HEK293 (cell line): ENCODE measurements around the gene ZNF540.
A peak's percentile ranks its signal among the peaks of the same experiment; 100 is the strongest.

Source experiments
- BCL11A ChIP-seq: fragments of 450-650 bp; formaldehyde crosslinking; IDR thresholded peaks from 2 replicates; pipeline ENCODE4 v1.5.1; 2016; ENCODE audit warnings: low read depth, missing biosample characterization, missing genetic modification characterization
- PRDM6 ChIP-seq: fragments of 450-650 bp; formaldehyde crosslinking; IDR thresholded peaks from 2 replicates; pipeline ENCODE4 v1.5.1; 2017; ENCODE audit warnings: missing biosample characterization, missing genetic modification characterization
- TSHZ1 ChIP-seq: fragments of 450-650 bp; formaldehyde crosslinking; IDR thresholded peaks from 2 replicates; pipeline ENCODE4 v1.5.1; 2016; ENCODE audit warnings: missing biosample characterization, missing genetic modification characterization, borderline replicate concordance
- ZBTB6 ChIP-seq: fragments of 450-650 bp; formaldehyde crosslinking; IDR thresholded peaks from 2 replicates; pipeline ENCODE4 v1.5.1; 2017; ENCODE audit warnings: missing biosample characterization, missing genetic modification characterization
- ZNF140 ChIP-seq: fragments of 450-650 bp; formaldehyde crosslinking; IDR thresholded peaks from 2 replicates; pipeline ENCODE4 v1.5.1; 2016; ENCODE audit warnings: missing biosample characterization, missing genetic modification characterization
- ZNF146 ChIP-seq: fragments of 450-650 bp; formaldehyde crosslinking; IDR thresholded peaks from 2 replicates; pipeline ENCODE4 v1.5.1; 2016; ENCODE audit warnings: missing biosample characterization, missing genetic modification characterization
- ZNF169 ChIP-seq: fragments of 450-650 bp; formaldehyde crosslinking; IDR thresholded peaks from 2 replicates; pipeline ENCODE4 v1.5.1; 2016; ENCODE audit warnings: missing biosample characterization, missing genetic modification characterization
- ZNF510 ChIP-seq: fragments of 450-650 bp; formaldehyde crosslinking; IDR thresholded peaks from 2 replicates; pipeline ENCODE4 v1.5.1; 2018; ENCODE audit warnings: mild to moderate bottlenecking, missing genetic modification characterization, missing biosample characterization; ENCODE audit not compliant: insufficient replicate concordance
- ZNF518A ChIP-seq: fragments of 450-650 bp; formaldehyde crosslinking; conservative IDR thresholded peaks from 2 replicates; pipeline ENCODE4 v1.5.1; 2016; ENCODE audit warnings: low read depth, missing biosample characterization, missing genetic modification characterization
- ZNF658 ChIP-seq: fragments of 450-650 bp; formaldehyde crosslinking; IDR thresholded peaks from 2 replicates; pipeline ENCODE4; 2016; ENCODE audit warnings: missing biosample characterization, missing genetic modification characterization
- ZNF785 ChIP-seq: fragments of 450-650 bp; formaldehyde crosslinking; IDR thresholded peaks from 2 replicates; pipeline ENCODE4 v1.5.1; 2016; ENCODE audit warnings: missing biosample characterization, missing genetic modification characterization
- ZNF792 ChIP-seq: fragments of 450-650 bp; formaldehyde crosslinking; IDR thresholded peaks from 2 replicates; pipeline ENCODE4 v1.5.1; 2016; ENCODE audit warnings: missing biosample characterization, missing genetic modification characterization
- ZNF830 ChIP-seq: fragments of 450-650 bp; IDR thresholded peaks from 2 replicates; pipeline ENCODE4 v1.5.0; 2018; ENCODE audit warnings: missing biosample characterization, missing genetic modification characterization, low read depth, mild to moderate bottlenecking, moderate library complexity
- ZSCAN4 ChIP-seq: fragments of 450-650 bp; formaldehyde crosslinking; IDR thresholded peaks from 2 replicates; pipeline ENCODE4 v1.5.1; 2017; ENCODE audit warnings: missing biosample characterization, missing genetic modification characterization
- TF ChIP-seq, protein P1 (sequence below): fragments of 450-650 bp; formaldehyde crosslinking; IDR thresholded peaks from 2 replicates; pipeline ENCODE4 v1.5.1; 2016; ENCODE audit warnings: missing biosample characterization, missing genetic modification characterization
- TF ChIP-seq, protein P2 (sequence below): fragments of 450-650 bp; formaldehyde crosslinking; IDR thresholded peaks from 2 replicates; pipeline ENCODE4 v1.5.1; 2016; ENCODE audit warnings: missing biosample characterization, missing genetic modification characterization

ZNF540 gene

DNA sequence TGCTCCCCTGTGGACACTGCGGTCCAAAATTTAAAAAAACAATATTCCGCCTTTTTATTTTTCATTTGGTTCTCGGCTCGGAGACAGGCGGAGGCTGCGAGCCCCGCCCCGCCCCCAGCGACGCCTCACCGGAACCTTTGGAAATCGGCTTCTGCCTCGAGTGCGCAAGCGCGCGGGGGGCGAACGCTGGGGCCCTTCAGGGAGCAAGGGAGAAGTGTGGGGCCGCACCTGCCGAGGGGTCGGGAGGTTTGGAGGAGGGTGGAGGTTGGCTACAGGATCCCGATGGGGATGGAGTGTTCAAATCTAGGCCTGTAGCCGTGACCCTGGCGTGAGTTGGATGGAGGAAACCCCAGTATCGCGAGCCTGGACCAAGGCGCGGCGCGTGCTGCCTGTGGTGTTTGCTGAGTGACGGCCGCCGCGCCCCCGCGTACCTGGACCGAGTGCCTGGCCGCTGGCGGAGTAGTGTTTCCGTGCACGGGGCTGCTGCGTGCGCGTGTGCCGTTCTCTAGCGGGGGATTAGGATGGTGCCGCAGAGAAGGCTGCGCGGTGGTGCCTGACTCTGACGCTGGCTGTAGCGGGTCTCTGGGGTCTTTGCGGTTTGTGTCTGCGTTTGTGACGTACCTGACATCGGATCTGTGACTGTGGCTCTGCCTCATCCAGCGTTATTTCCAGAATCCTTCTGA, 61.2 kb downstream of the ZNF540 start (continued):
- TF ChIP-seq ZNF140 (tag by site-specific recombination) (no peak; the same call in 1 of the 2 replicates), ZNF169 (peak; percentile 87), ZNF146 (tag by site-specific recombination) (peak; percentile 67), ZNF518A (tag by site-specific recombination) (peak; percentile 80), ZBTB6 (tag by site-specific recombination) (0 out of 2 replicates have a peak, but pooled peaks have one; percentile 2), ZSCAN4 (tag by site-specific recombination) (peak; percentile 87), ZNF785 (tag by site-specific recombination) (peak; percentile 97), PRDM6 (no peak), ZNF830 (tag by site-specific recombination) (no peak), ZNF658 (tag by site-specific recombination) (peak; percentile 76; the same call in 1 of the 2 replicates), ZNF510 (tag by site-specific recombination) (peak; percentile 21), ZNF792 (peak; percentile 98), BCL11A (peak; percentile 92; the same call in 1 of the 2 replicates), TSHZ1 (peak; percentile 92)
- TF ChIP-seq, protein P1, sequence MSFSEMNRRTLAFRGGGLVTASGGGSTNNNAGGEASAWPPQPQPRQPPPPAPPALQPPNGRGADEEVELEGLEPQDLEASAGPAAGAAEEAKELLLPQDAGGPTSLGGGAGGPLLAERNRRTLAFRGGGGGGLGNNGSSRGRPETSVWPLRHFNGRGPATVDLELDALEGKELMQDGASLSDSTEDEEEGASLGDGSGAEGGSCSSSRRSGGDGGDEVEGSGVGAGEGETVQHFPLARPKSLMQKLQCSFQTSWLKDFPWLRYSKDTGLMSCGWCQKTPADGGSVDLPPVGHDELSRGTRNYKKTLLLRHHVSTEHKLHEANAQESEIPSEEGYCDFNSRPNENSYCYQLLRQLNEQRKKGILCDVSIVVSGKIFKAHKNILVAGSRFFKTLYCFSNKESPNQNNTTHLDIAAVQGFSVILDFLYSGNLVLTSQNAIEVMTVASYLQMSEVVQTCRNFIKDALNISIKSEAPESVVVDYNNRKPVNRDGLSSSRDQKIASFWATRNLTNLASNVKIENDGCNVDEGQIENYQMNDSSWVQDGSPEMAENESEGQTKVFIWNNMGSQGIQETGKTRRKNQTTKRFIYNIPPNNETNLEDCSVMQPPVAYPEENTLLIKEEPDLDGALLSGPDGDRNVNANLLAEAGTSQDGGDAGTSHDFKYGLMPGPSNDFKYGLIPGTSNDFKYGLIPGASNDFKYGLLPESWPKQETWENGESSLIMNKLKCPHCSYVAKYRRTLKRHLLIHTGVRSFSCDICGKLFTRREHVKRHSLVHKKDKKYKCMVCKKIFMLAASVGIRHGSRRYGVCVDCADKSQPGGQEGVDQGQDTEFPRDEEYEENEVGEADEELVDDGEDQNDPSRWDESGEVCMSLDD (tag by site-specific recombination), result peak; percentile 98
- TF ChIP-seq, protein P2, sequence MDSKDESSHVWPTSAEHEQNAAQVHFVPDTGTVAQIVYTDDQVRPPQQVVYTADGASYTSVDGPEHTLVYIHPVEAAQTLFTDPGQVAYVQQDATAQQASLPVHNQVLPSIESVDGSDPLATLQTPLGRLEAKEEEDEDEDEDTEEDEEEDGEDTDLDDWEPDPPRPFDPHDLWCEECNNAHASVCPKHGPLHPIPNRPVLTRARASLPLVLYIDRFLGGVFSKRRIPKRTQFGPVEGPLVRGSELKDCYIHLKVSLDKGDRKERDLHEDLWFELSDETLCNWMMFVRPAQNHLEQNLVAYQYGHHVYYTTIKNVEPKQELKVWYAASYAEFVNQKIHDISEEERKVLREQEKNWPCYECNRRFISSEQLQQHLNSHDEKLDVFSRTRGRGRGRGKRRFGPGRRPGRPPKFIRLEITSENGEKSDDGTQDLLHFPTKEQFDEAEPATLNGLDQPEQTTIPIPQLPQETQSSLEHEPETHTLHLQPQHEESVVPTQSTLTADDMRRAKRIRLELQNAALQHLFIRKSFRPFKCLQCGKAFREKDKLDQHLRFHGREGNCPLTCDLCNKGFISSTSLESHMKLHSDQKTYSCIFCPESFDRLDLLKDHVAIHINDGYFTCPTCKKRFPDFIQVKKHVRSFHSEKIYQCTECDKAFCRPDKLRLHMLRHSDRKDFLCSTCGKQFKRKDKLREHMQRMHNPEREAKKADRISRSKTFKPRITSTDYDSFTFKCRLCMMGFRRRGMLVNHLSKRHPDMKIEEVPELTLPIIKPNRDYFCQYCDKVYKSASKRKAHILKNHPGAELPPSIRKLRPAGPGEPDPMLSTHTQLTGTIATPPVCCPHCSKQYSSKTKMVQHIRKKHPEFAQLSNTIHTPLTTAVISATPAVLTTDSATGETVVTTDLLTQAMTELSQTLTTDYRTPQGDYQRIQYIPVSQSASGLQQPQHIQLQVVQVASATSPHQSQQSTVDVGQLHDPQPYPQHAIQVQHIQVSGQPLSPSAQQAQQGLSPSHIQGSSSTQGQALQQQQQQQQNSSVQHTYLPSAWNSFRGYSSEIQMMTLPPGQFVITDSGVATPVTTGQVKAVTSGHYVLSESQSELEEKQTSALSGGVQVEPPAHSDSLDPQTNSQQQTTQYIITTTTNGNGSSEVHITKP (tag by site-specific recombination), result peak; percentile 99
